Measurements from ENCODE around the gene DDIT3.
A peak's percentile ranks its signal among the peaks of the same experiment; 100 is the strongest.
"Not testable (repeated sequence)": the region's sequence is repeated elsewhere in the genome, so short reads cannot be mapped to it uniquely, and the experiment has no call there.

Gene DDIT3

DNA sequence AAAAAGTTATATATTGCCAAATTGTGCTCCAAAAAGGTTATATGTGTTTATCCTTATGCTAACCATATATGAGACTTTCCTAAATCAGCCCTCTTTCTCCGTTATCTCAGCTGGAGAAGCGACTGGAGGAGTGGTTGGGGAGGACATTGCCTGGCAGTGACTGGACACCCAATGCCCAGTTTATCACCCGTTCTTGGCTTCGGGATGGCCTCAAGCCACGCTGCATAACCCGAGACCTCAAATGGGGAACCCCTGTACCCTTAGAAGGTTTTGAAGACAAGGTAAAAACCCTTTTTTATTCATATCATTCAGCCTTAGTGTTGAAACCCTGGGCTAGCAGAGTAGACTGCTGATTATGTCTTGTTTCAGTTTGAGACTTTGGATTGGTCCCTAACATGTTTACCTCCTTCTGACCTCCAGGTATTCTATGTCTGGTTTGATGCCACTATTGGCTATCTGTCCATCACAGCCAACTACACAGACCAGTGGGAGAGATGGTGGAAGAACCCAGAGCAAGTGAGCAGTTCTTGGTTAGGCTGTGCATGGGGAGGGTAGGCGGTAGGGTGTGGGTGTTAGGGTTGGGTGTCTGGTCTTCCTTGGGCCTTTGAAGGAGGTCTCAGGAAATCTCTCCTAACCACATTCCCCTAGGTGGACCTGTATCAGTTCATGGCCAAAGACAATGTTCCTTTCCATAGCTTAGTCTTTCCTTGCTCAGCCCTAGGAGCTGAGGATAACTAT, 8.6 kb downstream of the DDIT3 start:
- no peak for DNase-seq

DNA sequence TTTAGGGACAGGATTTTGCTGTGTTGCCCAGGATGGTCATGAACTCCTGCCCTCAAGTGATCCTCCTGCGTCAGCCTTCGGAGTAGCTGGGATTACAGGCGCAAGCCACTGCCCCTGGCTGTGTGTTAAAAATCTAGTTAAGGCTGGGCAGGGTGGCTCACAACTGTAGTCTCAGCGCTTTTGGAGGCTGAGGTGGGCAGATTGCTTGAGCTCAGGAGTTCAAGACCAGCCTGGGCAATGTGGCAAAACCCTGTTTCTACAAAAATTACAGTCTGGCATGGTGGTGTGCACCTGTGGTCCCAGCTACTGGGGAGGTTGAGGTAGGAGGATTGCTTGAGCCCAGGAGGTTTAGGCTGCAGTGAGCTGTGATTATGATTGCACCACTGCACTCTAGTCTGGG, 9.2 kb downstream of the DDIT3 start:
- DNase-seq: no peak

DNA sequence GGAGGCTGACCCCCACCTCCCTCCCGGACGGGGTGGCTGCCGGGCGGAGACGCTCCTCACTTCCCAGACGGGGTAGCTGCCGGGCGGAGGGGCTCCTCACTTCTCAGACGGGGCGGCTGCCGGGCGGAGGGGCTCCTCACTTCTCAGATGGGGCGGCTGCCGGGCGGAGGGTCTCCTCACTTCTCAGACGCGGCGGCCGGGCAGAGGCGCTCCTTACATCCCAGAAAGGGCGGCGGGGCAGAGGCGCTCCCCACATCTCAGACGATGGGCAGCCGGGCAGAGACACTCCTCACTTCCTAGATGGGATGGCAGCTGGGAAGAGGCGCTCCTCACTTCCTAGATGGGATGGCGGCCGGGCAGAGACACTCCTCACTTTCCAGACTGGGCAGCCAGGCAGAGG, 12.5 kb downstream of the DDIT3 start:
- not testable (repeated sequence) for DNase-seq

DNA sequence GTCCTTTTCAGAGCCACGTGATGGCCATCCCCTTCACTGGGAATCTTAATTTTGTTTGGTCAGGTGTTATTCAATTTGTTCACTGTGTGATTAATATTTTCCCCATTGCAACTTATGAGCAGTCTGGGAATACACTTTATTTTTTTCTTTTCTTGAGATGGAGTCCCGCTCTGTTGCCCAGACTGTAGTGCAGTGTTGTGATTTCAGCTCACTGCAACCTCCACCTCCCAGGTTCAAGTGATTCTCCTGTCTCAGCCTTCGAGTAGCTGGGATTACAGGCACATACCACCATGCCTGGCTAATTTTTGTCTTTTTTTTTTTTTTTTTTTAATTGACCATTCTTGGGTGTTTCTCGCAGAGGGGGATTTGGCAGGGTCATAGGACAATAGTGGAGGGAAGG, 13.8 kb downstream of the DDIT3 start:
- not testable (repeated sequence) for DNase-seq

DNA sequence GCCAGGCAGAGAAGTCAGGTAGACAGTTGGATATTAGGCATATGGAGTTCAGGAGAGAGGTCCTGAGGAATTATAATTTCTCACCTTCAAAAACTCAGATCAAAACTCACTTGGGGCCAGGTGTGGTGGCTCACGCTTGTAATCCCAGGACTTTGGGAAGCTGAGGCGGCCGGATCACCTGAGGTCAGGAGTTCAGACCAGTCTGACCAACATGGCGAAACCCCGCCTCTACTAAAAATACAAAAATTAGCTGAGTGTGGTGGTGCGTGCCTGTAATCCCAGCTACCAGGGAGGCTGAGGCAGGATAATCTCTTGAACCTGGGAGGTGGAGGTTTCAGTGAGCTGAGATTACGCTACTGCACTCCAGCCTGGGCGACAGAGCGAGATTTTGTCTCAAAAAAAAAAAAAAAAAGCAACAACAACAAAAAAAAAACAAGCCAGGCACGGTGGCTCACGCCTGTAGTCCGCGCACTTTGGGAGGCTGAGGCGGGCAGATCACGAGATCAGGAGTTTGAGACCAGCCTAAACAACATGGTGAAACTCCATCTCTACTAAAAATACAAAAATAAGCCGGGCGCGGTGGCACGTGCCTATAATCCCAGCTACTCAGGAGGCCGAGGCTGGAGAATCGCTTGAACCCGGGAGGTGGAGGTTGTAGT, 17.9 kb downstream of the DDIT3 start:
- not testable (repeated sequence) for DNase-seq

DNA sequence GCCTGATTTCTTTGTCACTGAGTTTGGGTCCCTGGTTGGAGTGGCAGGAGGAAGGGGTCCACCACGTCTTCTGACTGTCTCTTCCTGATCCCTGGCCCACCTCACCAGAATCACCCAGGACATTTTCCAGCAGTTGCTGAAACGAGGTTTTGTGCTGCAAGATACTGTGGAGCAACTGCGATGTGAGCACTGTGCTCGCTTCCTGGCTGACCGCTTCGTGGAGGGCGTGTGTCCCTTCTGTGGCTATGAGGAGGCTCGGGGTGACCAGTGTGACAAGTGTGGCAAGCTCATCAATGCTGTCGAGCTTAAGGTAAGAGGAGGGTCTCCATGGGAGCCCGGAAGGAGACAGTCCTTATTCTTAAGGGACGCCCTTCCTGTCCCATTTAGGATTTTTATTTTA, 20.1 kb downstream of the DDIT3 start:
- no peak for DNase-seq

DNA sequence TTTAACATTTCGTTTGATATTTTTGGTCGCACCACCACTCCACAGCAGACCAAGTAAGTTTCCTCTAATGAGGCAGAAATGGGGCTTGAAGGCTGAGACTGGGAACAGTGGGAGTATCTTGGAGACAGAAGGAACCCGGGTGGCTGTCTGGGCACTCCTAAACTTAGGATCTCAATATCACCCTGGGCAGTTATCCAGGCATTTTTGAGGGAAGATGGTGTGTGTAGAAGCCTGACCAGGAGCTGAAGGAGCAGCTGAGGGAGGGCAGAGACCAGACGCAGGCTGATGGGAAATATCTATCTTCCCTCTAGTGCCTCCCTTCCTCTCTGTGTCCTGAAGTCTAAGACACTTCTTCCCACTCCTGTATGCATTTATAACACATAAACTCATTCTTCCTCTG, 21.7 kb downstream of the DDIT3 start:
- no peak for DNase-seq

DNA sequence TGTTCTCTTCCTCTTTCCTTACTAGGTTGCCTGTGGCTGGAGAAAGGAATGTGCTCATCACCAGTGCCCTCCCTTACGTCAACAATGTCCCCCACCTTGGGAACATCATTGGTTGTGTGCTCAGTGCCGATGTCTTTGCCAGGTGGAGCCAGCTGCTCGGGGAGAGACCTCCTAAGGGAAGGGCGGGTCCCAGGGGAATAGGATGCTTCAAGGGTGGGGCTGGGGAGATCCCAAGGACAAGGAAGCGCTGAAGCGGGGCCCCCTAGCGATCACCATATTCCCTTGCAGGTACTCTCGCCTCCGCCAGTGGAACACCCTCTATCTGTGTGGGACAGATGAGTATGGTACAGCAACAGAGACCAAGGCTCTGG, 22.2 kb downstream of the DDIT3 start:
- DNase-seq: no peak

DNA sequence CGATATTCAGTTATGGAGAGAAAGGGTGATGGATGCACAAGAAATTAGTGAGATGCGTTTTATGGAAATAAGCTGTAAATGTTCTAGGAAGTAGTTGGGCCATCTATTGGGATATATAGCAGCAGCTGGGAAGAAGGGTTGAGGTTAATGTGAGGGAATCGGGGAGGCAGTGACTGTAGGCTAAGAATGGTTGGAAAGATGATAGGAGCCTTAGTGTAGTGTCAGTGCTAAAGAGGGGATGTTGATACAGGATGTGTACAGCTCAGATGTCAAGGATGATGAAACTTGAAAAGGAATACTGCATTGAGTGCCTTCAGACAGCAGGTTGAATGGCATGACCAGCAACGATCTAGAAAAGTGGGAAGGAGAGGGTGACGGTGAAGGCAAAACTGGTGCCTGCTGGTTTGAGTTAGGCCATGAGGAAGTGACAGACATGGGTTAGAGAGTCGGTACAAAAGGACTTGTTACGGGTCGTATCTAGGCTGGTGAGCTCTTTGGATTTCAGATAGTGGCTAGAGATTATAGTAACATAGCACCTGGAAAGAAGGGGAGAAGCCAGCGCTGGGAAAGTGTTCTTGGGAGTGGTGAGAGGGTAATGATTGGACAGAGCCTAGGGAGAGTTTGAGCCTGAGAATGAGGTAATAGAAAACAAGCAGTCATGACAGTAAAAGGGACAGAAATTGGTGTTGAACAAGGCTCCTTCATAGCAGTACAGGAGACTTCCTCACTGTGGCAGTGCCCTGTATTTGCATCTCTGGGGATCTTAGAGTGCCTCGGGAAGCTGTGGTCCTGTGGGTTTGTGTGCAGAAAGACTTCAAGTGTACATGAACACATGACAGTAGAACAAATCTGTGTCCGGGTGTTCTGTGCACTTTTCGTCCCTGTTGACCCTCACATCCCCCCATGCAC, 22.8 kb downstream of the DDIT3 start:
- no peak for DNase-seq

DNA sequence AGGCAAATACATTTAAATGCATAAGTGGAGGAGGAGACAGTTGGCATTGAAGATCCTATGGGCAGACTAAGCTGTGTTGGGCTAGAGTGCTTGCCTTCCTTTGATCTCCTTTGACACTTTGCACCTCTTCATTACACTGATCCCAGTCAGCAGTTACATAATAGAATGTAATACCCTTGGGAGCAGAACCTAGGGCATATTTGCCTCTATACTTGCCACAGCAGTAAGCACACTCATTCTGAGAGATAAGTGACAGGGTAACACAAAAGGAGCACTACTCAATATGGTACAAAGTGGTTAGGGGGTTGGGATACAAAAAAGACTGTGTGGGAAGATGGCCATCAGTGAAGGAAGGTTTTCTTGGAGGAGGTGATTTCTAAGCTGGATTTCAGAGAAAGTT, 23.5 kb downstream of the DDIT3 start:
- DNase-seq: no peak

DNA sequence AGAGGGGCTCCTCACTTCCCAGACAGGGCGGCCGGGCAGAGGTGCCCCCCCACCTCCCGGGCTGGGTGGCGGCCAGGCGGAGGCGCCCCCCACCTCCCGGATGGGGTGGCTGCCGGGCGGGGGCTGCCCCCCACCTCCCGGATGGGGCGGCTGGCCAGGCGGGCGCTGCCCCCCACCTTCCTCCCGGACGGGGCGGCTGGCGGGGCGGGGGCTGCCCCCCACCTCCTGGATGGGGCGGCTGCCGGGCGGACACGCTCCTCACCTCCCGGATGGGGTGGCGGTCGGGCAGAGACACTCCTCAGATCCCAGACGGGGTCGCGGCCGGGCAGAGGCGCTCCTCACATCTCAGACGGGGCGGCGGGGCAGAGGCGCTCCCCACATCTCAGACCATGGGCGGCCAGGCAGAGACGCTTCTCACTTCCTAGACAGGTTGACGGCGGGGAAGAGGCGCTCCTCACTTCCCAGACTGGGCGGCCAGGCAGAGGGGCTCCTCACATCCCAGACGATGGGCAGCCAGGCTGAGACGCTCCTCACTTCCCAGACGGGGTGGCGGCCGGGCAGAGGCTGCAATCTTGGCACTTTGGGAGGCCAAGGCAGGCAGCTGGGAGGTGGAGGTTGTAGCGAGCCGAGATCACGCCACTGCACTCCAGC, 25.1 kb downstream of the DDIT3 start:
- not testable (repeated sequence) for DNase-seq

DNA sequence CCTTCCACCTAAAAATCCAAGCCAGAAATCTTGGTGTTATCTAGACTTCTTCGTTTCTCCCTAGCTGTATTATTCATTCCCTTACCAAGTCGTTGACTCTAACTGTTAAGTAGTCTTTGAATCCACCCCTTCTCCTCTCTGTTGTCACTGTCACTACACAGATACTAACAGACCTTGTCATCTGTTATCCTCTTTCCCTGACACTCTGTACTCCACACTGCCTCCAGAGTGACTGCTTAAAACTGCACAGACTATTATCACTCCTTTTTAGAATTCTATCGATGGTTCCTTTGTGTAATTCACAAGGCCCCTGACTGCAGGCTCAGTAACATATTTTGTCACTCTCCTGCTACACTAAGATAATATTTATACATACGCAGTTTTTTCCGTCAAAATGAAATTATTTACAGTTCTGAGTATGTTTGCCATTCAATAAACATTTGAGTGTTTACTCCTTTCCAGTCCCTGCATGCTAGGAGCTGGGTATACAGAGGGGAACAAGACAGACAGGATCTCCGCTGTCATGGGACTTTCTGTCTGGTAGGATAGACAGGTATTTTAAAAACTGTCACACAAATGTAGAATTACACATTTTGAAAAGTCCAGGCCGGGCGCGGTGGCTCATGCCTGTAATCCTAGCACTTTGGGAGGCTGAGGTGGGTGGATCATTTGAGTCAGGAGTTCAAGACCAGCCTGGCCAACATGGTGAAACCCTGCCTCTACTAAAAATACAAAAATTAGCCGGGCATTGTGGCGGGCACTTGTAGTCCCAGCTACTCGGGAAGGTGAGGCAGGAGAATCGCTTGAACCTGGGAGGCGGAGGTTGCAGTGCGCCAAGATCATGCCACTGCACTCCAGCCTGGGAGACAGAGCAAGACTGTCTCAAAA, 28.7 kb downstream of the DDIT3 start:
- no peak for DNase-seq

DNA sequence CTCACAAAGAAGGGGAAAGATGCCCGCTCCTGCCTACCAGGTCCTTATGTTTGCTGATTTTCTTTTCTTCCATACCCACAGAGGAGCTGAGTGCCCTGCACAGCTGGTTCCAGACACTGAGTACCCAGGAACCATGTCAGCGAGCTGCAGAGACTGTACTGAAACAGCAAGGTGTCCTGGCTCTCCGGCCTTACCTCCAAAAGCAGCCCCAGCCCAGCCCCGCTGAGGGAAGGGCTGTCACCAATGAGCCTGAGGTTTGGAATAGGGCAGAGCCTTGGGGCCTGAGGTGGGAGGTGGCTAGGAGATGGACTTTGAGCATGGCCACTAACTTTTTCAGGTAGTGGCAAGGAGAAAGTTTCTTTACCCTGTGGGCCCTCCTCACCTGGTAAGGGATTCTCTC, 30.2 kb downstream of the DDIT3 start:
- DNase-seq: no peak

DNA sequence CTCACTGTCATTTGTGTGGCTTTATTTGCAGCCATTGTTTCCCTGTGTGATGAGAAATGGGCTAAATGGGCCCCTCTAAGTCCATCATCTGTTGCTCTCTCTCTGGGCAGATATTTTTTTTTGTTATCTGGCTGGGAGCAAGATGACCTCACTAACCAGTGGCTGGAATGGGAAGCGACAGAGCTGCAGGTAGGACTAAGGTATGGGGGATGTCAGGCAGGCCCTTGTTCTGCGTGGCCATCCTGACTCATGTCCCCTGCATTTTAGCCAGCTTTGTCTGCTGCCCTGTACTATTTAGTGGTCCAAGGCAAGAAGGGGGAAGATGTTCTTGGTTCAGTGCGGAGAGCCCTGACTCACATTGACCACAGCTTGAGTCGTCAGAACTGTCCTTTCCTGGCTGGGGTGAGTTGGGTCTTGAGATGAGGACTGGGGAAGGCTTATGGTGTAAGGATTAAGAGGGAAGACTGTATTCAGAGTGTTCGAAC, 31.1 kb downstream of the DDIT3 start:
- DNase-seq: no peak

DNA sequence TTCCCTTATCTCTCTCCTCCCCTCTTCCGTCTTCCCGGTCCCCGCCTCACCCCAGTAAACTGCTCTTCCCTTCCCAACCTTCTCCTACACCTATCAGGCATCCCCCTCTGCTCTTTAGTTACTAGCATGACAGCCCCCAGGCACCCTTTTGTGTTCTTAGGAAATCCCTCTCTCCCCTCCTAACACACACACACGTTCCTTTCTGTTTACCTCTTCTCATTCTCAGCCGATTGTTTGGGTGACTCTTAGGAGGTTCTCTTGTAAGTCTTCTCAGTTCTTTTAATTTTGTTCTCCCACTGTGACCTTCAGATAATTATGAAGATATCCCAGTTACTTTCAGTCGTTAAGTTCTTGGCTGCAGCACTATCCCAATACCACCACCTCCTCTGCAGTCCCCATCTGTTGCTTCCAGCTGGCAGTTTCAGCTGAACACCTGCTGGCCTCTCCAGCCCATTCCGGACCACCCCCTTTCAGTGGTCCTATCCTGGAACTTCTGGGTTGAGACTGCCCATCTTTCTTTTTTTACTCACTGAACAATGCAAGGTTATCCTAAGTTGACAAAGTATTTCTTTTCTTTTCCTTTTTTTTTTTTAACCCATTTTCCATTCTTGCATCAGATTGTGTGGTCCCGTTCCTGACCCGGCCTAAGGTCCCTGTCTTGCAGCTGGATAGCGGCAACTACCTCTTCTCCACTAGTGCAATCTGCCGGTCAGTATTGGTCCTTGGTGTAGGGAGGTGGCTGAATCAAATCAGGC, 31.7 kb downstream of the DDIT3 start:
- DNase-seq: no peak

DNA sequence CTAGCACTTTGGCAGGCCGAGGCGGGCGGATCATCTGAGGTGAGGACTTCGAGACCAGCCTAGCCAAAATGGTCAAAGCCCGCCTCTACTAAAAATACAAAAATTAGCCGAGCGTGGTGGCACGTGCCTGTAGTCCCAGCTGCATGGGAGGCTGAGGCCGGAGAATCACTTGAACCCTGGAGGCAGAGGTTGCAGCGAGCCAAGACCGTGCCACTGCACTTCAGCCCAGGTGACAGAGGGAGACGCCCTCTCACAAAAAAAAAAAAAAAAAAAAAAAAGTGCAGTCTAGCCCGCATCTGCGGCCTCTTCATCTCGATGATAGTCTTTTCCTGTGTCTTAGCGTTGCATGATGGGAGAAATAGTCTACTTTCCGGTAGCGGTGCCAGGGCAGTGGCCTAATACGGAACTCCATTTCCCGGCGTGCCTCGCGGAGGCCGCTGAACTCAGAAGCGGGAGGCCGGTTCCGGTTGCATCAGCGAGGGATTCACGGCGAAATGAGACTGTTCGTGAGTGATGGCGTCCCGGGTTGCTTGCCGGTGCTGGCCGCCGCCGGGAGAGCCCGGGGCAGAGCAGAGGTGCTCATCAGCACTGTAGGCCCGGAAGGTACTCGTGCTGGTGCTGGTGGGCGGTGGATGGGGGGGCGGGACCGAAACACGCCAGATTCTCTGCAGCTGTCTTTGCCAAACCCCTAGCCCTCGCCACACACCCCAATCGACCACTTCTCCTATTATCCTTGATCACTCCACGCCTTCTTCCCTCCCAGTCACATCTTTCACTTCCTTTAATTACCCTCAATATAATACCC, 32.5 kb downstream of the DDIT3 start, which contains the start of gene MARS1:
Gene MARS1, plus strand, starts transcription at position 472 of the 805 bp plus-strand sequence. Its CDS starts 23 bp downstream, at position 495.
- peak; percentile 97 for DNase-seq

DNA sequence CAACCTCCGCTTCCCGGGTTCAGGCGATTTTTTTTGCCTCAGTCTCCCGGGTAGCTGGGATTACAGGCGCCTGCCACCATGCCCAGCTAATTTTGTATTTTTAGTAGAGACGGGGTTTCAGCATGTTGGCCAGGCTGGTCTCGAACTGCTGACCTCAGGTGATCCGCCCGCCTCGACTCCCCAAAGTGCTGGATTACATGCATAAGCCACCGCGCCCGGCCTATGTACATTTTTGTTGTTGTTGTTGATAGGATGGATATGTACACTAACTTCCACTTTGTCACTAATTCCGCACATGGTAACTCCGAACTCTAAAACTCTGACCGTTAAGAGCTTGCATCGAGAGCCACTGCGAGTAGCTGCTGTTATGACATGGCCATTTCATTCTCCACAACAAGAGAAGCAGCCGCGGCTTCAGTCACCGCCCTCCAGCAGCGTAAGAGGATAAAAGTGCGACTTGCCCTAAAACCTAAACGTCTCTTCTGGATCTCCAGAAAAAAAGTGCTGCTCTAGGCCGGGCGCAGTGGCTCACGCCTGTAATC, 33.2 kb downstream of the DDIT3 start:
- no peak for DNase-seq

DNA sequence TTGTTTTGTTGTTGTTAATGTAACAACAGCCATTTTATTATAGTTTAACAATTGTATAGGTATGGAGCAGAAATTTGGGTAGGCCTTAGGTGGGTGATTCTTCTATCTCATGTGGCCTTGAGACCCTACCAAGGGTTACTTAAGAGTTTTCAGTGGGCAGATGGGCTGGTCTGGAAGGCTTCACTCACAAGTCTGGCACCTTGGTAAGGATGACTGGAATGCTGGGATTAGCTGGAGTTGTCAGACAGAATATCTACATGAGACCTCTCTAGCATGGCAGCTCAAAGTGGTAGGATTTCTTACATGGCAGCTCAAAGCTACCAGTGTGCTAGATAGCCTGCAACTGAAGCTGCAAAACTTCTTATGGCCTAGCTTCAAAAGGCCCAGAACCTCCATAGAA, 34.6 kb downstream of the DDIT3 start:
- no peak for DNase-seq

DNA sequence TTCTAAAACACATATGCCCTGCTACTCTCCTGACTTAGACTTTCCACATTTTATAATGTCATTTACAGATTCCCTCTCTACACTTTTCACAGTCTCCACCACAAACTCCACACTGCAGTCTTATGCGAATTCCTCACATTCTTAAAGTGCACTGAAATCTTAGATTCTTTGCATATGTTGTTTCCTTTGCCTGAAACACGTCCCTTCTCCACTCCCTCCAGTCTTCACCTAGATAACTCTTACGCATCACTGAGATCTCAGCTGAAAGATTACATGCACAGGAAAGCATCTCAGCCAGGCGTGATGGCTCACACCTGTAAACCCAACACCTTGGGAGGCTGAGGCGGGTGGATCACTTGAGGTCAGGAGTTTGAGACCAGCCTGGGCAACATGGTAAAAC, 36.8 kb downstream of the DDIT3 start:
- no peak for DNase-seq

DNA sequence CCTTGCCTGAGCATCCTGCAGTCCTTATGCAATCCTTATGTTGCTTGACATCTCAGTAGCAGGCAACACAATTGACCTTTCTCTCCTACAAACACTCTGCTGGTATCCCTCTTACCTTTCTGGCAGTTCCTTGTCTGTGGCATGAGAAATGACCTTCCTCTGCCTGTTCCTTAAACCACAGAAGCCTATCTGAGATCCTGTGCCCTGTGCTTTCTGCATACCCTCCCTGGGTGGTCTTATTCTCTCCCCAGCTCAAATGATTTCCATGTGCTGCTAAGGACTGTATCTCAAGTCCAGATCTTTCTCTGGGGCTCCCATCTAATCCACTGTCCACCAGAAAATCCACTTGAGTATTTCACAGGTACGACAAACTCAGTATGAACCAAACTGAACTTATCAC, 38.6 kb downstream of the DDIT3 start:
- no peak for DNase-seq
